ENCODE measurements around the gene RHOU.

- no peak for TF ChIP-seq EZH2 (IDR thresholded peaks at IDR 0.05; ENCODE audit: insufficient read depth, low read length)
- TF ChIP-seq CTCF (IDR thresholded peaks at IDR 0.05; ENCODE audit: insufficient read depth, low read depth, low read length), result no peak
Measured at GRCh38 chr1:228777236-228777635, 42.0 kb downstream of the RHOU start.

Data from astrocyte (in vitro differentiated cells and primary cell).